ENCODE measurements around the gene FAM149B1. TPM values are rescaled to one million over a fixed set of nuclear protein-coding genes. Genes with fewer than 3 reads are reported as not detected.

FAM149B1 gene
- total and polyA plus RNA-seq, 10 of the 15 experiments (the other 5 are each of a cell fraction or from before 2014, with no cell fraction given): 6.6 to 20.9 (median 11.2) TPM

DNA sequence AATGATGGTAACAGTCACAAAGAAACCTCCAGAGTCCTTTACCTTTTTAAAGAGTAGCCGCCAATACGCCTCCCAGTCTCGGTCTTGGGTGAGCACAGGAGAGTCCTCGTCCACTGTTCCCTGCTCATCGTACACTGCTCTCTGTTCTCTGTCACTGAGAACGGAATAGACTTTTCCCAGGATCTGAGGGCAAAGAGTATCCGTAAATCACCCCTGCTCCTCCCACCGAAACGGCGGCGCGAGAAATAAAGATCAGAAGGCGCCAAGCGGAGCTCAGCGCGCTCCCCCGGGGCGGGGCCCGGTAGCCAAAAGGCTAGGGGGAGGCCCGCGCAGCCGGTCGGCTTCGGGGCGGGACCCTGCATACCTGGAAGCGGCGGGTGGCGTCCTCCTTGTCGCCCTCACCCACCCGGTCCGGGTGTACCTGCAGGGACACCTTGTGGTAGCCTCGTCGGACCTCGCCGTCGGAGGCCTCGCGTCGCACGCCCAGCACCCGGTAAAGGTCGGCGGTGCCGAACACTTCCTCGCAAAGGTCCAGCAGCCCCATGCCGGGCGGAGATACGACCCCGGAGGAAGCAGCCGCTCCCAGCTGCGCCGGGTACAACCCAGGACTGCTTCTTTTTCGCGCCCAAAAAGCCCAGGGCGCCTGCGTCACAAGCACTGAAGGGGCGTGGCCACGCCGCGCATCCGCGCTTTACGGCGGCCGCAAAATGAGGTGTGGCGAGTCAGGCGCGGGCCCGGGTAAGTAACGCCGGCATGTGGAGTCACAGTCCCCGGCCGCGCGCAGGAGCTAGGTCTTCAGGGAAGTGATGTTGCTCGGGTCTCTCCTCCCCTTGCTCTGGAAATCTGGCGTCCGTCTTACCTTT lies 79.0 kb downstream of the FAM149B1 start, which contains the start of gene DNAJC9 (continued):
- TF ChIP-seq, protein P1, sequence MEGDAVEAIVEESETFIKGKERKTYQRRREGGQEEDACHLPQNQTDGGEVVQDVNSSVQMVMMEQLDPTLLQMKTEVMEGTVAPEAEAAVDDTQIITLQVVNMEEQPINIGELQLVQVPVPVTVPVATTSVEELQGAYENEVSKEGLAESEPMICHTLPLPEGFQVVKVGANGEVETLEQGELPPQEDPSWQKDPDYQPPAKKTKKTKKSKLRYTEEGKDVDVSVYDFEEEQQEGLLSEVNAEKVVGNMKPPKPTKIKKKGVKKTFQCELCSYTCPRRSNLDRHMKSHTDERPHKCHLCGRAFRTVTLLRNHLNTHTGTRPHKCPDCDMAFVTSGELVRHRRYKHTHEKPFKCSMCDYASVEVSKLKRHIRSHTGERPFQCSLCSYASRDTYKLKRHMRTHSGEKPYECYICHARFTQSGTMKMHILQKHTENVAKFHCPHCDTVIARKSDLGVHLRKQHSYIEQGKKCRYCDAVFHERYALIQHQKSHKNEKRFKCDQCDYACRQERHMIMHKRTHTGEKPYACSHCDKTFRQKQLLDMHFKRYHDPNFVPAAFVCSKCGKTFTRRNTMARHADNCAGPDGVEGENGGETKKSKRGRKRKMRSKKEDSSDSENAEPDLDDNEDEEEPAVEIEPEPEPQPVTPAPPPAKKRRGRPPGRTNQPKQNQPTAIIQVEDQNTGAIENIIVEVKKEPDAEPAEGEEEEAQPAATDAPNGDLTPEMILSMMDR (IDR thresholded peaks at IDR 0.05 in 2 of 3, conservative IDR thresholded peaks at IDR 0.05 in 1 of 3; ENCODE audit: control insufficient read depth in 2 of 3, extremely low read depth in 1 of 3, insufficient read depth in 1 of 3, low read depth in 3 of 3, low read length in 3 of 3): peak in 1 of 3 experiments; percentile 5; a peak in 1 of 6 replicates
- TF ChIP-seq, protein P2, sequence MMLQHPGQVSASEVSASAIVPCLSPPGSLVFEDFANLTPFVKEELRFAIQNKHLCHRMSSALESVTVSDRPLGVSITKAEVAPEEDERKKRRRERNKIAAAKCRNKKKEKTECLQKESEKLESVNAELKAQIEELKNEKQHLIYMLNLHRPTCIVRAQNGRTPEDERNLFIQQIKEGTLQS (IDR thresholded peaks at IDR 0.05; ENCODE audit: borderline replicate concordance, extremely low read depth, low read depth, low read length): no peak
- TF ChIP-seq TCF12 (IDR thresholded peaks at IDR 0.05; ENCODE audit: low read depth, low read length) (peak; percentile 85; the same call in 1 of the 2 replicates), POU2F2 (IDR thresholded peaks at IDR 0.05; ENCODE audit: borderline replicate concordance, low read depth, low read length) (0 out of 3 replicates have a peak, but pooled peaks have one; percentile 80), CREM (IDR thresholded peaks at IDR 0.05; ENCODE audit: low read depth) (peak; percentile 84), ETV6 (conservative IDR thresholded peaks at IDR 0.05 in 1 of 2, IDR thresholded peaks at IDR 0.05 in 1 of 2; ENCODE audit: borderline replicate concordance in 1 of 2, low read depth in 1 of 2) (no peak), ZNF622 (IDR thresholded peaks at IDR 0.05) (no peak)
- TF ChIP-seq, protein P3, sequence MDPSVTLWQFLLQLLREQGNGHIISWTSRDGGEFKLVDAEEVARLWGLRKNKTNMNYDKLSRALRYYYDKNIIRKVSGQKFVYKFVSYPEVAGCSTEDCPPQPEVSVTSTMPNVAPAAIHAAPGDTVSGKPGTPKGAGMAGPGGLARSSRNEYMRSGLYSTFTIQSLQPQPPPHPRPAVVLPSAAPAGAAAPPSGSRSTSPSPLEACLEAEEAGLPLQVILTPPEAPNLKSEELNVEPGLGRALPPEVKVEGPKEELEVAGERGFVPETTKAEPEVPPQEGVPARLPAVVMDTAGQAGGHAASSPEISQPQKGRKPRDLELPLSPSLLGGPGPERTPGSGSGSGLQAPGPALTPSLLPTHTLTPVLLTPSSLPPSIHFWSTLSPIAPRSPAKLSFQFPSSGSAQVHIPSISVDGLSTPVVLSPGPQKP (IDR thresholded peaks at IDR 0.05; ENCODE audit: low read depth, low read length): no peak
- TF ChIP-seq, protein P4, sequence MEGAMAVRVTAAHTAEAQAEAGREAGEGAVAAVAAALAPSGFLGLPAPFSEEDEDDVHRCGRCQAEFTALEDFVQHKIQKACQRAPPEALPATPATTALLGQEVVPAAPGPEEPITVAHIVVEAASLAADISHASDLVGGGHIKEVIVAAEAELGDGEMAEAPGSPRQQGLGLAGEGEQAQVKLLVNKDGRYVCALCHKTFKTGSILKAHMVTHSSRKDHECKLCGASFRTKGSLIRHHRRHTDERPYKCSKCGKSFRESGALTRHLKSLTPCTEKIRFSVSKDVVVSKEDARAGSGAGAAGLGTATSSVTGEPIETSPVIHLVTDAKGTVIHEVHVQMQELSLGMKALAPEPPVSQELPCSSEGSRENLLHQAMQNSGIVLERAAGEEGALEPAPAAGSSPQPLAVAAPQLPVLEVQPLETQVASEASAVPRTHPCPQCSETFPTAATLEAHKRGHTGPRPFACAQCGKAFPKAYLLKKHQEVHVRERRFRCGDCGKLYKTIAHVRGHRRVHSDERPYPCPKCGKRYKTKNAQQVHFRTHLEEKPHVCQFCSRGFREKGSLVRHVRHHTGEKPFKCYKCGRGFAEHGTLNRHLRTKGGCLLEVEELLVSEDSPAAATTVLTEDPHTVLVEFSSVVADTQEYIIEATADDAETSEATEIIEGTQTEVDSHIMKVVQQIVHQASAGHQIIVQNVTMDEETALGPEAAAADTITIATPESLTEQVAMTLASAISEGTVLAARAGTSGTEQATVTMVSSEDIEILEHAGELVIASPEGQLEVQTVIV (IDR thresholded peaks at IDR 0.05; ENCODE audit: borderline replicate concordance, partially characterized antibody): peak; percentile 99
- TF ChIP-seq, protein P5, sequence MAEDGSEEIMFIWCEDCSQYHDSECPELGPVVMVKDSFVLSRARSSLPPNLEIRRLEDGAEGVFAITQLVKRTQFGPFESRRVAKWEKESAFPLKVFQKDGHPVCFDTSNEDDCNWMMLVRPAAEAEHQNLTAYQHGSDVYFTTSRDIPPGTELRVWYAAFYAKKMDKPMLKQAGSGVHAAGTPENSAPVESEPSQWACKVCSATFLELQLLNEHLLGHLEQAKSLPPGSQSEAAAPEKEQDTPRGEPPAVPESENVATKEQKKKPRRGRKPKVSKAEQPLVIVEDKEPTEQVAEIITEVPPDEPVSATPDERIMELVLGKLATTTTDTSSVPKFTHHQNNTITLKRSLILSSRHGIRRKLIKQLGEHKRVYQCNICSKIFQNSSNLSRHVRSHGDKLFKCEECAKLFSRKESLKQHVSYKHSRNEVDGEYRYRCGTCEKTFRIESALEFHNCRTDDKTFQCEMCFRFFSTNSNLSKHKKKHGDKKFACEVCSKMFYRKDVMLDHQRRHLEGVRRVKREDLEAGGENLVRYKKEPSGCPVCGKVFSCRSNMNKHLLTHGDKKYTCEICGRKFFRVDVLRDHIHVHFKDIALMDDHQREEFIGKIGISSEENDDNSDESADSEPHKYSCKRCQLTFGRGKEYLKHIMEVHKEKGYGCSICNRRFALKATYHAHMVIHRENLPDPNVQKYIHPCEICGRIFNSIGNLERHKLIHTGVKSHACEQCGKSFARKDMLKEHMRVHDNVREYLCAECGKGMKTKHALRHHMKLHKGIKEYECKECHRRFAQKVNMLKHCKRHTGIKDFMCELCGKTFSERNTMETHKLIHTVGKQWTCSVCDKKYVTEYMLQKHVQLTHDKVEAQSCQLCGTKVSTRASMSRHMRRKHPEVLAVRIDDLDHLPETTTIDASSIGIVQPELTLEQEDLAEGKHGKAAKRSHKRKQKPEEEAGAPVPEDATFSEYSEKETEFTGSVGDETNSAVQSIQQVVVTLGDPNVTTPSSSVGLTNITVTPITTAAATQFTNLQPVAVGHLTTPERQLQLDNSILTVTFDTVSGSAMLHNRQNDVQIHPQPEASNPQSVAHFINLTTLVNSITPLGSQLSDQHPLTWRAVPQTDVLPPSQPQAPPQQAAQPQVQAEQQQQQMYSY (CRISPR knock-in tag; IDR thresholded peaks at IDR 0.05): no peak; the same call in 1 of the 2 replicates
- TF ChIP-seq, protein P6, sequence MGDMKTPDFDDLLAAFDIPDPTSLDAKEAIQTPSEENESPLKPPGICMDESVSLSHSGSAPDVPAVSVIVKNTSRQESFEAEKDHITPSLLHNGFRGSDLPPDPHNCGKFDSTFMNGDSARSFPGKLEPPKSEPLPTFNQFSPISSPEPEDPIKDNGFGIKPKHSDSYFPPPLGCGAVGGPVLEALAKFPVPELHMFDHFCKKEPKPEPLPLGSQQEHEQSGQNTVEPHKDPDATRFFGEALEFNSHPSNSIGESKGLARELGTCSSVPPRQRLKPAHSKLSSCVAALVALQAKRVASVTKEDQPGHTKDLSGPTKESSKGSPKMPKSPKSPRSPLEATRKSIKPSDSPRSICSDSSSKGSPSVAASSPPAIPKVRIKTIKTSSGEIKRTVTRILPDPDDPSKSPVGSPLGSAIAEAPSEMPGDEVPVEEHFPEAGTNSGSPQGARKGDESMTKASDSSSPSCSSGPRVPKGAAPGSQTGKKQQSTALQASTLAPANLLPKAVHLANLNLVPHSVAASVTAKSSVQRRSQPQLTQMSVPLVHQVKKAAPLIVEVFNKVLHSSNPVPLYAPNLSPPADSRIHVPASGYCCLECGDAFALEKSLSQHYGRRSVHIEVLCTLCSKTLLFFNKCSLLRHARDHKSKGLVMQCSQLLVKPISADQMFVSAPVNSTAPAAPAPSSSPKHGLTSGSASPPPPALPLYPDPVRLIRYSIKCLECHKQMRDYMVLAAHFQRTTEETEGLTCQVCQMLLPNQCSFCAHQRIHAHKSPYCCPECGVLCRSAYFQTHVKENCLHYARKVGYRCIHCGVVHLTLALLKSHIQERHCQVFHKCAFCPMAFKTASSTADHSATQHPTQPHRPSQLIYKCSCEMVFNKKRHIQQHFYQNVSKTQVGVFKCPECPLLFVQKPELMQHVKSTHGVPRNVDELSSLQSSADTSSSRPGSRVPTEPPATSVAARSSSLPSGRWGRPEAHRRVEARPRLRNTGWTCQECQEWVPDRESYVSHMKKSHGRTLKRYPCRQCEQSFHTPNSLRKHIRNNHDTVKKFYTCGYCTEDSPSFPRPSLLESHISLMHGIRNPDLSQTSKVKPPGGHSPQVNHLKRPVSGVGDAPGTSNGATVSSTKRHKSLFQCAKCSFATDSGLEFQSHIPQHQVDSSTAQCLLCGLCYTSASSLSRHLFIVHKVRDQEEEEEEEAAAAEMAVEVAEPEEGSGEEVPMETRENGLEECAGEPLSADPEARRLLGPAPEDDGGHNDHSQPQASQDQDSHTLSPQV (IDR thresholded peaks at IDR 0.05): no peak
